ENCODE results near the gene MFSD12.

GRCh38 chr19:3533033-3533432 lies 24.4 kb downstream of the MFSD12 start:
- TF ChIP-seq CTCF (tag by site-specific recombination; IDR thresholded peaks at IDR 0.05) (no peak), ZBTB11 (tag by site-specific recombination; conservative IDR thresholded peaks at IDR 0.05; ENCODE audit: low read depth) (no peak), ZNF768 (tag by site-specific recombination; IDR thresholded peaks at IDR 0.05) (no peak), HOXC10 (CRISPR knock-in tag; IDR thresholded peaks at IDR 0.05) (no peak), ZXDB (tag by site-specific recombination; IDR thresholded peaks at IDR 0.05) (no peak), SETDB1 (IDR thresholded peaks at IDR 0.05; ENCODE audit: insufficient read length, low read length) (no peak), ZNF560 (tag by site-specific recombination; IDR thresholded peaks at IDR 0.05; ENCODE audit: borderline replicate concordance) (no peak)

Measured in HEK293 (cell line).